Stimulated activated CD8-positive, alpha-beta memory T cell treated with anti-CD3 and anti-CD28 coated beads, Interleukin-7, amount 100 ng/mL, for 24 hours (primary cell): ENCODE measurements around the gene CEP43.

Experiments
- DNase-seq: peaks from one replicate; pipeline ENCODE4 v3.0.0-alpha.2; 2020; ENCODE audit warnings: low read depth

The CEP43 gene

GRCh38 chr6:166966268-166966667 lies 32.9 kb upstream of the CEP43 start:
- DNase-seq: no peak

- no peak for DNase-seq
Measured at GRCh38 chr6:166969390-166970002, 29.7 kb upstream of the CEP43 start.

GRCh38 chr6:166970091-166970490 lies 29.1 kb upstream of the CEP43 start:
- DNase-seq: no peak

- no peak for DNase-seq
Measured at GRCh38 chr6:166970776-166971175, 28.4 kb upstream of the CEP43 start.

- DNase-seq: no peak
Measured at GRCh38 chr6:166971271-166971670, 27.9 kb upstream of the CEP43 start.

- DNase-seq: no peak
Measured at GRCh38 chr6:166972101-166972500, 27.1 kb upstream of the CEP43 start.

GRCh38 chr6:166976636-166977035 lies 22.6 kb upstream of the CEP43 start:
- no peak for DNase-seq

GRCh38 chr6:166977621-166978525 lies 21.3 kb upstream of the CEP43 start:
- DNase-seq: no peak

- DNase-seq: no peak
Measured at GRCh38 chr6:166980738-166981137, 18.5 kb upstream of the CEP43 start.

GRCh38 chr6:166987448-166987847 lies 11.7 kb upstream of the CEP43 start:
- DNase-seq: no peak

- no peak for DNase-seq
Measured at GRCh38 chr6:166987930-166988329, 11.3 kb upstream of the CEP43 start.

- DNase-seq: no peak
Measured at GRCh38 chr6:166988674-166989201, 10.5 kb upstream of the CEP43 start.

GRCh38 chr6:166989427-166990032 lies 9.7 kb upstream of the CEP43 start:
- no peak for DNase-seq

- no peak for DNase-seq
Measured at GRCh38 chr6:166996406-166996805, 2.8 kb upstream of the CEP43 start.

GRCh38 chr6:166997348-166997747 lies 1.8 kb upstream of the CEP43 start:
- DNase-seq: no peak

GRCh38 chr6:166997768-166998255 lies 1.4 kb upstream of the CEP43 start:
- DNase-seq: peak; percentile 18

GRCh38 chr6:166998256-166999144 lies 697 bp upstream of the CEP43 start:
- no peak for DNase-seq

- DNase-seq: no peak
Measured at GRCh38 chr6:166999884-167000253, 672 bp downstream of the CEP43 start.

GRCh38 chr6:167000759-167001158 lies 1.6 kb downstream of the CEP43 start:
- no peak for DNase-seq

- DNase-seq: no peak
Measured at GRCh38 chr6:167005350-167006159, 6.4 kb downstream of the CEP43 start.

GRCh38 chr6:167007985-167008384 lies 8.8 kb downstream of the CEP43 start:
- DNase-seq: no peak
